HTERT RPE-1 (cell line): ENCODE data around the gene SGMS1.
"Not testable (repeated sequence)": the region's sequence is repeated elsewhere in the genome, so short reads cannot be mapped to it uniquely, and the experiment has no call there.

Source experiments
- in situ Hi-C: fragments of 300-500 bp; cut with MboI; formaldehyde crosslinking; loops from 4 replicates; pipeline ENCODE4 v1.14.3; 2020; ENCODE audit warnings: low sequenced_read_pairs

SGMS1 gene

GRCh38 chr10:50355693-50356480, 267.9 kb downstream of the SGMS1 start:
- in situ Hi-C loops, result not testable (repeated sequence)

GRCh38 chr10:50351483-50352146, 272.1 kb downstream of the SGMS1 start:
- in situ Hi-C loops, result no loop called here

- in situ Hi-C loops, result no loop called here
These were observed 273.4 kb downstream of the SGMS1 start for GRCh38 chr10:50350366-50350765.

GRCh38 chr10:50349554-50349953, 274.2 kb downstream of the SGMS1 start:
- in situ Hi-C loops, result no loop called here

GRCh38 chr10:50347394-50347802, 276.4 kb downstream of the SGMS1 start:
- in situ Hi-C loops, result no loop called here

- in situ Hi-C loops, result no loop called here
These were observed 276.8 kb downstream of the SGMS1 start for GRCh38 chr10:50346942-50347341.

- in situ Hi-C loops, result no loop called here
These were observed 278.2 kb downstream of the SGMS1 start for GRCh38 chr10:50345545-50345944.

GRCh38 chr10:50343702-50344331, 279.9 kb downstream of the SGMS1 start:
- in situ Hi-C loops, result no loop called here

- in situ Hi-C loops, result no loop called here
These were observed 281.8 kb downstream of the SGMS1 start for GRCh38 chr10:50341987-50342386.

GRCh38 chr10:50336140-50336539, 287.6 kb downstream of the SGMS1 start:
- in situ Hi-C loops, result no loop called here

- in situ Hi-C loops, result no loop called here
These were observed 288.4 kb downstream of the SGMS1 start for GRCh38 chr10:50335397-50335796.

- in situ Hi-C loops, result no loop called here
These were observed 289.5 kb downstream of the SGMS1 start for GRCh38 chr10:50334273-50334672.

GRCh38 chr10:50333872-50334271, 289.9 kb downstream of the SGMS1 start:
- in situ Hi-C loops, result no loop called here

GRCh38 chr10:50332108-50332842, 291.5 kb downstream of the SGMS1 start:
- in situ Hi-C loops, result no loop called here

- in situ Hi-C loops, result no loop called here
These were observed 292.3 kb downstream of the SGMS1 start for GRCh38 chr10:50331486-50331885.

GRCh38 chr10:50326757-50327701, 296.7 kb downstream of the SGMS1 start:
- in situ Hi-C loops, result no loop called here

GRCh38 chr10:50326172-50326555, 297.6 kb downstream of the SGMS1 start:
- in situ Hi-C loops, result no loop called here

GRCh38 chr10:50325449-50326171, 298.1 kb downstream of the SGMS1 start:
- in situ Hi-C loops, result no loop called here

- in situ Hi-C loops, result no loop called here
These were observed 298.9 kb downstream of the SGMS1 start for GRCh38 chr10:50324680-50325393.
